Measurements from ENCODE around the gene KCNJ13. TPM values are rescaled to one million over a fixed set of nuclear protein-coding genes. Genes with fewer than 3 reads are reported as not detected.

Gene KCNJ13
- total RNA-seq, 1 donor from 2014 or later: 21.9 TPM

DNA sequence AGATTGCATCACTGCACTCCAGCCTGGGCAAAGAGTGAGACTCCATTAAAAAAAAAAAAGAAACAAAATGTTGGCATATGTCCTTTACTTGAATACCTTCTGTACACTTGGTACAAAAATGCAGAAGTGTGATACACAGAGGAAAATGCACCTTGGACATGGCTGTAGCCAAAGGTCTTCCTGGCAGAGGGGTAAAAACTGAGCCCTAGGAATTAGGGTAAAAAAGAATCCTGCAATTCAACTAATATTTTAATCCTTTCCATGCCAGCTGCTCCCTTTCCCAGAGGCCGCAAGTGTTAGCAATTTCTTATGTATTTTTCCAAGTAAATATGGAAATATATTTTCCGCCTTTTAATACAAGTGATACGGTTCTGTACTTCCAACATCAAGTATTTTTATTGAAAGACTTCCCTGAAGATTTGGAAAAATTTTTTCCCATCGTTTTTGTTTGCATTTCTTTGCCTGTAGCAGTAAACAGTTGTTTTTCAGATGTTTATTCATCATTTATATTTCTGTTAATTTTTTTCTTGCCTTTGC, 26.2 kb downstream of the KCNJ13 start:
- Mint-ChIP-seq H3K27ac (no peak overlapping the region), H3K27me3 (ENCODE audit: insufficient read depth, low read depth) (peaks cover 2% of the 10 kb centered on the region), H3K4me3 (no peak overlapping the region), H3K36me3 (peaks cover 18% of the 10 kb centered on the region), H3K4me1 (no peaks in the 10 kb centered on the region), H3K9me3 (no peaks in the 10 kb centered on the region)
- H2AFZ ChIP-seq (replicated peaks): no peak overlapping the region
- no peaks in the 10 kb centered on the region for H3K9me3 ChIP-seq (ENCODE audit: low read depth)
- H3K4me3 ChIP-seq: no peak overlapping the region
- no peaks in the 10 kb centered on the region for H3K36me3 ChIP-seq
- TF ChIP-seq EZH2phosphoT487 (IDR thresholded peaks at IDR 0.05) (no peak), EZH2 (IDR thresholded peaks at IDR 0.05) (no peak)
- TF ChIP-seq, protein P1, sequence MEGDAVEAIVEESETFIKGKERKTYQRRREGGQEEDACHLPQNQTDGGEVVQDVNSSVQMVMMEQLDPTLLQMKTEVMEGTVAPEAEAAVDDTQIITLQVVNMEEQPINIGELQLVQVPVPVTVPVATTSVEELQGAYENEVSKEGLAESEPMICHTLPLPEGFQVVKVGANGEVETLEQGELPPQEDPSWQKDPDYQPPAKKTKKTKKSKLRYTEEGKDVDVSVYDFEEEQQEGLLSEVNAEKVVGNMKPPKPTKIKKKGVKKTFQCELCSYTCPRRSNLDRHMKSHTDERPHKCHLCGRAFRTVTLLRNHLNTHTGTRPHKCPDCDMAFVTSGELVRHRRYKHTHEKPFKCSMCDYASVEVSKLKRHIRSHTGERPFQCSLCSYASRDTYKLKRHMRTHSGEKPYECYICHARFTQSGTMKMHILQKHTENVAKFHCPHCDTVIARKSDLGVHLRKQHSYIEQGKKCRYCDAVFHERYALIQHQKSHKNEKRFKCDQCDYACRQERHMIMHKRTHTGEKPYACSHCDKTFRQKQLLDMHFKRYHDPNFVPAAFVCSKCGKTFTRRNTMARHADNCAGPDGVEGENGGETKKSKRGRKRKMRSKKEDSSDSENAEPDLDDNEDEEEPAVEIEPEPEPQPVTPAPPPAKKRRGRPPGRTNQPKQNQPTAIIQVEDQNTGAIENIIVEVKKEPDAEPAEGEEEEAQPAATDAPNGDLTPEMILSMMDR (IDR thresholded peaks at IDR 0.05): no peak
- DNase-seq (ENCODE audit: low spot score): no peak
- H3K4me1 ChIP-seq: no peaks in the 10 kb centered on the region
- no peak overlapping the region for H3K4me2 ChIP-seq
- H3F3A ChIP-seq (ENCODE audit: low read depth): no peaks in the 10 kb centered on the region
- H3K27me3 ChIP-seq: no peaks in the 10 kb centered on the region
- H4K20me1 ChIP-seq (ENCODE audit: low read depth): no peaks in the 10 kb centered on the region
- H3K9ac ChIP-seq: no peak overlapping the region
- peaks cover 4% of the 10 kb centered on the region for H3K79me2 ChIP-seq (ENCODE audit: low read depth)
- no peak overlapping the region for H3K27ac ChIP-seq

DNA sequence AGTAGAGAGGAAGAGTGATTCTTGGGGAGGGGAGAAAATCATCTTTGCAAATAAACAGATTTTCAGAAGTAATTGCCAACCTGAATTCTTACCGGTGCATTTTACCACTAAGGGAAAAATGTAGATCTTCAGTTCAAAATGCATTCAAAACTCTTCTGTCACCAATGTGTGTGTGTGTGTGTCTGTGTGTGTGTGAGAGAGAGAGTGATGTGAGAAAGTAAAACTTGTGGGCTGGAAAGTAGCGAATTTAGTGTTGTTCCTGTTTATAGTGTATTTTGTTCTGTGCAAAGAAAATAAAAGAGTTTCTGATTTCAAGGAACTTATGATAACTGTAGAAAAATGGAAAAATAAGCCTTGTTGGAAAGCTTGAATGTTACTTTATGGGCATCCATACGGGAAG, 27.0 kb downstream of the KCNJ13 start:
- no peaks in the 10 kb centered on the region for H3K9me3 Mint-ChIP-seq
- Histone ChIP-seq H3K4me1 (no peaks in the 10 kb centered on the region), H3K4me3 (no peak overlapping the region), H4K20me1 (ENCODE audit: low read depth) (peaks cover 3% of the 10 kb centered on the region), H3K79me2 (ENCODE audit: low read depth) (peaks cover 4% of the 10 kb centered on the region), H3K27ac (no peak overlapping the region), H3K9me3 (ENCODE audit: low read depth) (no peaks in the 10 kb centered on the region), H3F3A (ENCODE audit: low read depth) (no peaks in the 10 kb centered on the region), H3K36me3 (no peaks in the 10 kb centered on the region), H3K4me2 (no peak overlapping the region), H3K9ac (no peak overlapping the region), H2AFZ (replicated peaks) (no peak overlapping the region), H3K27me3 (no peaks in the 10 kb centered on the region)
- no peaks in the 10 kb centered on the region for H3K4me1 Mint-ChIP-seq
- no peak for TF ChIP-seq EZH2phosphoT487 (IDR thresholded peaks at IDR 0.05)
- TF ChIP-seq, protein P1 (IDR thresholded peaks at IDR 0.05): no peak
- TF ChIP-seq EZH2 (IDR thresholded peaks at IDR 0.05): no peak
- no peak overlapping the region for H3K27ac Mint-ChIP-seq
- H3K36me3 Mint-ChIP-seq: peaks cover 18% of the 10 kb centered on the region
- peaks cover 2% of the 10 kb centered on the region for H3K27me3 Mint-ChIP-seq (ENCODE audit: insufficient read depth, low read depth)
- H3K4me3 Mint-ChIP-seq: no peak overlapping the region
- DNase-seq (ENCODE audit: low spot score): no peak

DNA sequence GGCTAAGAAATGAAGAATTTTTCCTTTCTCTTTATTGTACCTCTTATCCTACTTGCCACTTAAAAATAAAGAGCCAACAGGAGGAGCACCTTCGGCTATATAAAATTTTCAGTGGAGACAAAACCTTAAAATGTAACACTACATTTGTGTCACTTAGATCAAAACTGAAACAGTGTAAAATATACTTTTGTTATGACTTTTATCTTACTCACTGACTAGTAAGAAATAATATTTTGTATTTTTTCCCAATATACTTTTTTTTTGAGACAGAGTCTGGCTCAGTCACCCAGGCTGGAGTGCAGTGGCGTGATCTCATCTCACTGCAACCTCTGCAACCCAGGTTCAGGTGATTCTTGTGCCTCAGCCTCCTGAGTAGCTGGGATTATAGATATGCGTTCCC, 28.3 kb downstream of the KCNJ13 start:
- TF ChIP-seq EZH2phosphoT487 (IDR thresholded peaks at IDR 0.05) (no peak), EZH2 (IDR thresholded peaks at IDR 0.05) (no peak)
- TF ChIP-seq, protein P1 (IDR thresholded peaks at IDR 0.05): no peak
- H3K4me2 ChIP-seq: no peak overlapping the region
- DNase-seq (ENCODE audit: low spot score): no peak

More for the DNA sequence above, 28.3 kb downstream of the KCNJ13 start:
- Histone ChIP-seq H3K79me2 (ENCODE audit: low read depth) (peaks cover 4% of the 10 kb centered on the region), H3K36me3 (no peaks in the 10 kb centered on the region), H3K4me1 (no peaks in the 10 kb centered on the region), H3K27me3 (no peaks in the 10 kb centered on the region), H3F3A (ENCODE audit: low read depth) (no peaks in the 10 kb centered on the region), H3K4me3 (no peak overlapping the region), H3K27ac (no peak overlapping the region), H3K9ac (no peak overlapping the region), H2AFZ (replicated peaks) (no peak overlapping the region), H4K20me1 (ENCODE audit: low read depth) (peaks cover 3% of the 10 kb centered on the region), H3K9me3 (ENCODE audit: low read depth) (no peaks in the 10 kb centered on the region)
- H3K27ac Mint-ChIP-seq: no peak overlapping the region
- H3K27me3 Mint-ChIP-seq (ENCODE audit: insufficient read depth, low read depth): peaks cover 2% of the 10 kb centered on the region
- H3K4me1 Mint-ChIP-seq: no peaks in the 10 kb centered on the region
- no peak overlapping the region for H3K4me3 Mint-ChIP-seq
- no peaks in the 10 kb centered on the region for H3K9me3 Mint-ChIP-seq
- H3K36me3 Mint-ChIP-seq: peaks cover 15% of the 10 kb centered on the region
